Activated T-cell treated with anti-CD3 and anti-CD28 coated beads, Interleukin-2, amount 50 U/mL, for 72 hours (primary cell): Measurements from ENCODE around the gene AADACL3. TPM values are rescaled to one million over a fixed set of nuclear protein-coding genes. Genes with fewer than 3 reads are reported as not detected.
"Not testable (repeated sequence)": the region's sequence is repeated elsewhere in the genome, so short reads cannot be mapped to it uniquely, and the experiment has no call there.

Experiments used
- ATAC-seq, 2 donors: fragments of 150-1000 bp; cut with Tn5 transposase; replicated peaks in 1 of 2; 2 replicates each; pipeline ENCODE4 v1.10.0; 2021; ENCODE audit warnings: moderate library complexity in 2 of 2, mild to moderate bottlenecking in 1 of 2
- DNase-seq, 2 donors: peaks; one replicate each; pipeline ENCODE4 v3.0.0; 2021 to 2022; ENCODE audit warnings: mixed read lengths in 1 of 2
- H3K27ac Mint-ChIP-seq: one replicate; pipeline ENCODE4 v1.8.0; 2022; ENCODE audit warnings: mild to moderate bottlenecking, moderate library complexity, mixed read lengths
- H3K27me3 Mint-ChIP-seq: one replicate; pipeline ENCODE4 v1.8.0; 2022; ENCODE audit warnings: low read depth, mixed read lengths
- H3K36me3 Mint-ChIP-seq, 2 donors: one replicate each; pipeline ENCODE4 v1.8.0; 2022; ENCODE audit warnings: mixed read lengths in 2 of 2, mild to moderate bottlenecking in 1 of 2; ENCODE audit not compliant: insufficient read depth in 2 of 2
- H3K4me1 Mint-ChIP-seq: one replicate; pipeline ENCODE4 v1.8.0; 2022; ENCODE audit warnings: low read depth, mixed read lengths
- H3K4me3 Mint-ChIP-seq, 2 donors: one replicate each; pipeline ENCODE4 v1.8.0; 2022; ENCODE audit warnings: mild to moderate bottlenecking in 2 of 2, mixed read lengths in 2 of 2, moderate library complexity in 2 of 2
- H3K9me3 Mint-ChIP-seq, 2 donors: one replicate each; pipeline ENCODE4 v1.8.0; 2022; ENCODE audit warnings: mixed read lengths in 2 of 2
- total RNA-seq, 2 donors: library from RNA; stranded (reverse); gene quantifications; one replicate each; pipeline ENCODE4 v1.2.3, GENCODE V29; 2022

AADACL3 gene, protein sequence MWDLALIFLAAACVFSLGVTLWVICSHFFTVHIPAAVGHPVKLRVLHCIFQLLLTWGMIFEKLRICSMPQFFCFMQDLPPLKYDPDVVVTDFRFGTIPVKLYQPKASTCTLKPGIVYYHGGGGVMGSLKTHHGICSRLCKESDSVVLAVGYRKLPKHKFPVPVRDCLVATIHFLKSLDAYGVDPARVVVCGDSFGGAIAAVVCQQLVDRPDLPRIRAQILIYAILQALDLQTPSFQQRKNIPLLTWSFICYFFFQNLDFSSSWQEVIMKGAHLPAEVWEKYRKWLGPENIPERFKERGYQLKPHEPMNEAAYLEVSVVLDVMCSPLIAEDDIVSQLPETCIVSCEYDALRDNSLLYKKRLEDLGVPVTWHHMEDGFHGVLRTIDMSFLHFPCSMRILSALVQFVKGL
- total RNA-seq, result not detected

DNA sequence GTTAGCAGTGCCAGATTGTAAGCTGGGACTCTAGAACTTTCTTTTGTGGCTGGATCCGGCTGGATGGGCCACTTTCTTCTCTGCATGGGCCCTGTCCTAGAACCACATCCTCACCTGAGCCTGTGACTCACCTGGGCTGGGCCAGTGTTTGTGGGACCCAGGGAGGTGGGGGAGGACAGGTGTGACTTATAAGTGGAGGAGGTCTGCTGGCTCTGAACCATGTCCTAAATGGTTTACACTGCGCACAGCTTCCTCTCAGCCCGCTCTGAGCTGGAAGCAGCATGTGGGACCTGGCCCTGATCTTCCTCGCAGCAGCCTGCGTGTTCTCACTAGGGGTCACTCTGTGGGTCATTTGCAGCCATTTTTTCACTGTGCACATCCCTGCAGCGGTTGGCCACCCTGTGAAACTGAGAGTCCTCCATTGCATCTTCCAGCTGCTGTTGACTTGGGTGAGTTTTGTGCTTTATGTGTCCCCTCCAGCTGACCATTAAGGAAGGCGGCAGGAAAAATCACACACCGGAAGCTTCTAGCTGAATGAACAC lies at the start of gene AADACL3:
Gene AADACL3, plus strand, starts transcription at position 215 of the 542 bp plus-strand sequence. Its CDS starts 67 bp downstream, at position 282.
- Mint-ChIP-seq H3K27me3 (peaks cover 39% of the 10 kb centered on the region), H3K36me3 (no peaks in the 10 kb centered on the region), H3K4me3 (no peak within 1 kb of the TSS), H3K27ac (no peak within 1 kb of the TSS), H3K4me1 (no peaks in the 10 kb centered on the region), H3K9me3 (no peaks in the 10 kb centered on the region)
- DNase-seq, result no peak
- ATAC-seq, result no peak

DNA sequence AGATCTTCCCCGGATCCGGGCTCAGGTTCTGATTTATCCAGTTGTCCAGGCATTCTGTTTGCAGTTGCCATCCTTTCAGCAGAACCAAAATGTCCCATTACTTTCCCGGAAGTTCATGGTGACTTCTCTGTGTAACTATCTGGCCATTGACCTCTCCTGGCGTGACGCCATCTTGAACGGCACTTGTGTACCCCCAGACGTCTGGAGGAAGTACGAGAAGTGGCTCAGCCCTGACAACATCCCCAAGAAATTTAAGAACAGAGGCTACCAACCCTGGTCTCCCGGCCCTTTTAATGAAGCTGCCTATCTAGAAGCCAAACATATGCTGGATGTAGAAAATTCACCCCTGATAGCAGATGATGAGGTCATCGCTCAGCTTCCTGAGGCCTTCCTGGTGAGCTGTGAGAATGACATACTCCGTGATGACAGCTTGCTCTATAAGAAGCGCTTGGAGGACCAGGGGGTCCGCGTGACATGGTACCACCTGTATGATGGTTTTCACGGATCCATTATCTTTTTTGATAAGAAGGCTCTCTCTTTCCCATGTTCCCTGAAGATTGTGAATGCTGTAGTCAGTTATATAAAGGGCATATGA lies 49.7 kb upstream of the AADACL3 start:
- Mint-ChIP-seq H3K4me3 (no peak overlapping the region), H3K9me3 (peaks cover 0 to 8% of the 10 kb centered on the region in 2 donors), H3K27ac (no peak overlapping the region), H3K27me3 (peaks cover 2% of the 10 kb centered on the region), H3K36me3 (no peaks in the 10 kb centered on the region), H3K4me1 (no peaks in the 10 kb centered on the region)
- DNase-seq (no peak), ATAC-seq (no peak)

DNA sequence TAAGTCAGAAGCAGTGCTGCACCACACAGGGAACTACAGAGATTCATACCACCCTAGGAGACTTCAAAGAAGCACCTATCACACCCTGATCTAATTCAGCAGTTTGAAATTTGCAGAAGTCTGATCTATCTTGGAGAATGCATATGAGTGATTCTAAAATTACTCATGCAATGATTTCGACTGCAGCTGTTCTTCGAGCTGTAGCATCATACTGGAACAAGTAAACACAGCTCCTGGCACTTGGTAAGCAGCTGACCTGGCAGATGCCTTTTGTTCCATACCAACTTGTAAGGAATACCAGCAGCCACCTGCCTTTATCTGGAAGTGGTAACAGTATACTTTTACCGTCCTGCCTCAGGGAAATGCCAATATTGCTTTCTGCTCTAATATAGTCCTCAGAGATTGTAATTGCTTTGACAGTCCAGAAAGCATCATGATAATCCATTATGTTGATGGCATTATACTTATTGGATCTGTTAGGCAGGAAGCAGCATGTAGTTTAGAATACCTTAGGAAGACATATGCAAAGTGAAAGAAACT lies 46.3 kb upstream of the AADACL3 start:
- H3K4me1 Mint-ChIP-seq, result no peaks in the 10 kb centered on the region
- H3K27me3 Mint-ChIP-seq, result peaks cover 22% of the 10 kb centered on the region
- H3K9me3 Mint-ChIP-seq, result peaks cover 0 to 7% of the 10 kb centered on the region in 2 donors
- no peaks in the 10 kb centered on the region for H3K36me3 Mint-ChIP-seq
- DNase-seq, result no peak
- no peak overlapping the region for H3K27ac Mint-ChIP-seq
- H3K4me3 Mint-ChIP-seq, result no peak overlapping the region
- no peak for ATAC-seq

DNA sequence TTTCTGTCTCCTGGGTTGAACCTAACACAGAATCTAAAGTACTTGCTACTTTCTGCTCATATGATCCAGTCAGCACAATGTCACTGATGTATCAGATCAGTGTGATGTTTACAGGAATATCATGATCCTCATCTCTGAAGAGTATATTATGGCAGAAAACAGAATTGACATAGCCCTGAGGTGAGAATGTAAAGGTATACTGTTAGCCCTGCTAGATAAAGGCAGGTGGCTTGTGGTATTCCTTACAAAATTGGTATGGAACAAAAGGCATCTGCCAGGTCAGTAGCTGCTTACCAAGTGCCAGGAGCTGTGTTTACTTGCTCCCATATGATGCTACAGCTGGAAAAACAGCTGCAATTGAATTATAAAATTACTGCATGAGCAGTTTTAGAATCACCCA lies 41.6 kb upstream of the AADACL3 start:
- Mint-ChIP-seq H3K36me3 (no peaks in the 10 kb centered on the region), H3K27ac (no peak overlapping the region), H3K4me3 (no peak overlapping the region), H3K4me1 (no peaks in the 10 kb centered on the region), H3K9me3 (no peaks in the 10 kb centered on the region), H3K27me3 (peaks cover 28% of the 10 kb centered on the region)
- DNase-seq (no peak), ATAC-seq (no peak)

DNA sequence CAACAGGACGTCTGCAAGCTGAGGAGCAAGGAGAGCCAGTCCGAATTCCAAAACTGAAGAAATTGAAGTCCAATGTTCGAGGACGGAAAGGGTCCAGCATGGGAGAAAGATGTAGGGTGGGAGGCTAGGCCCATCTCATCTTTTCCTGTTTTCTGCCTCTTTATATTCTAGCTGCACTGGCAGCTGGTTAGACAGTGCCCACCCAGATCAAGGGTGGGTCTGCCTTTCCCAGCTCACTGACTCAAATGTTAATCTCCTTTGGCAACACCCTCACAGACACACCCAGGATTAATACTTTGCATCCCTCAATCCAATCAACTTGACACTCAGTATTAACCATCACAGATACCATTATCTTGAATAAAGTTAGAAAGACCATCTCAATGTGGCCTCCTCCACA lies 39.8 kb upstream of the AADACL3 start:
- not testable (repeated sequence) for DNase-seq, H3K36me3 Mint-ChIP-seq, H3K27ac Mint-ChIP-seq, H3K4me3 Mint-ChIP-seq, H3K4me1 Mint-ChIP-seq, H3K9me3 Mint-ChIP-seq, ATAC-seq
- peaks cover 40% of the 10 kb centered on the region for H3K27me3 Mint-ChIP-seq

DNA sequence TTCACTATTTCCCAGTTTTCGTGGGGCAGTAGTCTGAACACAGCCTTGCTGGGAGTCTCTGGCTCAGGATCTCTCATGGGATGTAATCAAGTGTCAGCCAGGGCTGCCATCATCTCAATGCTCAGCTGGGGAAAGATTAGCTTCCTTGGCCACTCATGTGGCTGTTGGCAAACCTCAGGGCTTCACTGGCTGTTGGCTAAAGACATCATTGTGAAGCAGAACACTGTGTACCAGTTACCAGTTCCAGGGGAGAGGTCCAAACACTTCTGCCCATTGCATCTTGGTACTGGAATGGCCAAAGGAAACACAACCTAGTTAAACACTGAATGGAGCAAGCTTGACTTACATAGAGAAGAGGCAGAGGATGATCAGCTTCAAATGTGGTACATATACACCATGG lies 38.3 kb upstream of the AADACL3 start:
- no peak overlapping the region for H3K4me3 Mint-ChIP-seq
- H3K27me3 Mint-ChIP-seq, result peaks cover 31% of the 10 kb centered on the region
- ATAC-seq (no peak), DNase-seq (no peak)
- H3K27ac Mint-ChIP-seq, result no peak overlapping the region
- H3K36me3 Mint-ChIP-seq, result no peaks in the 10 kb centered on the region
- no peaks in the 10 kb centered on the region for H3K4me1 Mint-ChIP-seq
- peaks cover 0 to 3% of the 10 kb centered on the region in 2 donors for H3K9me3 Mint-ChIP-seq

DNA sequence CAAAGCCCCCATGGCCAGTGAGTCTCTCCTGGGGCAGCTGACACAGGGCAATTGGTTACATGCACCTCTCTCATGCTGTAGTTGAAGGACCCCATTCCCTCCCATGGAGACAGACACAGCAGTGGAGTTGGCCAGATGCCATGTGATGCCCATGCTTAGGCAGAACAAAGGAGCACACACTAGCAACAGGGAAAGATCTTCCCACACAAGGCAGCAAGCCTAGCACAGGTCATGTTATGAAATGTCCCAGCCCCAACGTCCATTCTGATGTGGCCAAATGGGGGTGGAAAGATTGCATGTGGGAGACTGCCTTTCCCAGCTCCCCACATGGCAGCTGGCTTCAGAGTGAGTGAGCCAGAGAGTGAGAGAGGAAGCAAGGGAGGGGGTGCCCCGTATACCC lies 37.6 kb upstream of the AADACL3 start:
- Mint-ChIP-seq H3K36me3 (no peaks in the 10 kb centered on the region), H3K4me3 (no peak overlapping the region), H3K27me3 (peaks cover 37% of the 10 kb centered on the region), H3K4me1 (no peaks in the 10 kb centered on the region), H3K27ac (no peak overlapping the region), H3K9me3 (peaks cover 0 to 3% of the 10 kb centered on the region in 2 donors)
- DNase-seq, result no peak
- no peak for ATAC-seq

DNA sequence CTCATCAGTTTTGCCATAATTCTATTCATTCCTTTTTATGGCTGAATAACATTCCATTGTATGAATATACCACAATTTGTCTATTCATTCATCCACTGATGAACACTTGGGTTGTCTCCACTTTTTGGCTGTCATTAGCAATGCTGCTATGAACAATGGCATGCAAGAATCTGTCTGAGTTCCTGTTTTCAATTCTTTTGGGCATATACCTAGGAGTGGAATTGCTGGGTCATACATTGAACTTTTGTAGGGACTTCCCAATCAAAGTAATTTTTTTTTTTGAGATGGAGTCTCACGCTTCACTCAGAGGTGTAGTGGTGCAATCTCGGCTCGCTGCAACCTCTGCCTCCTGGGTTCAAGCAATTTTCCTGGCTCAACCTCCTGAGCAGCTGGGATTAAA lies 37.1 kb upstream of the AADACL3 start:
- Mint-ChIP-seq H3K27ac (no peak overlapping the region), H3K36me3 (no peaks in the 10 kb centered on the region), H3K4me3 (no peak overlapping the region), H3K4me1 (no peaks in the 10 kb centered on the region), H3K9me3 (peaks cover 0 to 3% of the 10 kb centered on the region in 2 donors), H3K27me3 (peaks cover 40% of the 10 kb centered on the region)
- ATAC-seq (no peak), DNase-seq (no peak)

DNA sequence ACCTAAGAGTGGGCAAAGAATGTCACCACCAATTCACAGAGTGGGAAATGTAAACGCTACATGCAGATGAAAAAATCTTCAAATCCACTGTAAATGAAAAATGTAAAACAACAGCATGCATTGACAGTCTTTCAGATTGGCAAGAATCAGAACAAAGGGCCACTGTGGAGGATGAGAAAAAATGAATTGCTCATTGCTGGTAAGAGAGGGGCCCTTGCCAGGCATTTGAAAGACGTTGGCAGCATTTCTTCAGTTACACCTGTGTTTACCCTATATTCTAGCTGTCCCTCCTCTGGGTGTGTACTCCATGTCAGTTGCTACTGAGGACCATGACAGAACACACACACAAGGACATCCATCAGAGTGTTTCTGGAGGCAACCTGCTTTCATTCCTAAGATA lies 25.8 kb upstream of the AADACL3 start:
- H3K9me3 Mint-ChIP-seq, result no peaks in the 10 kb centered on the region
- H3K27me3 Mint-ChIP-seq, result peaks cover 36% of the 10 kb centered on the region
- ATAC-seq, result no peak
- H3K27ac Mint-ChIP-seq, result no peak overlapping the region
- no peaks in the 10 kb centered on the region for H3K36me3 Mint-ChIP-seq
- DNase-seq, result no peak
- no peak overlapping the region for H3K4me3 Mint-ChIP-seq
- no peaks in the 10 kb centered on the region for H3K4me1 Mint-ChIP-seq

DNA sequence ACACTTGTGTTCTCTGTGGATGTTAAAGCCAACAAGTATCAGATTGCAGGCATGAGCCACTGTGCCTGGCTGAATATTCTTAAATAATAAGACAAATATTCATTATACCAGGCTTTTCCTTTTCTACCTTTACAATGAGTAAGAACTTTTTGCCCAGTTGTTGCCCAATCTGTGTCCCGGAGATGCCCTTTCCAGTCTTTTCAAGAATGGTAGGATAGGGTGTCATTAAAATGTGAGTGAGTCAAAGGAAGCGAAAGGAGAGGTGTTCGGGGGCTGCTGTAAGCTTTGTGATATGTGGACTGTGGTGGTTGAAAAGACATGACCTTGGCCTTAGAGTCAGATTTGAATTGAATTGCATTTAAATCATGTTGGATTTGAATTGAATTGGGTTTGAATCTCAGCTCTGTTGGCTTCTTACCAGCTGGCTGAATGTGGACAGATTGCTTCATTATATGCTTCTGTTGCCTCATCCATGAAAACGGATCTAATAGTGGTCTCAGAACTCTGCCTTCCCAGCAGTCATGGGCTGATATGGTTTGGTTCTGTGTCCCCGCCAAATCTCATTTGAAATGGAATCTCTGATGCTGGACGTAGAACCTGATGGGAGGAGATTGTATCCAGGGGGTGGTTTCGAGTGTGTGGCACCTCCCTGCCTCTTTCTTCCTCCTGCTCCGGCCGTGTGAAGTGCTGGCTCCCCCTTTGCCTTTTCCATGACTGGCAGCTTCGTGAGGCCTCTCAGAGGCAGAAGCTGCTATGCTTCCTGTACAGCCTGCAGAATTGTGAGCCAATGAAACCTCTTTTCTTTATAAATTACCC lies 22.7 kb upstream of the AADACL3 start:
- H3K27ac Mint-ChIP-seq, result no peak overlapping the region
- no peaks in the 10 kb centered on the region for H3K4me1 Mint-ChIP-seq
- no peaks in the 10 kb centered on the region for H3K36me3 Mint-ChIP-seq
- ATAC-seq, result no peak
- no peak for DNase-seq
- no peak overlapping the region for H3K4me3 Mint-ChIP-seq
- peaks cover 39% of the 10 kb centered on the region for H3K27me3 Mint-ChIP-seq
- H3K9me3 Mint-ChIP-seq, result no peaks in the 10 kb centered on the region

DNA sequence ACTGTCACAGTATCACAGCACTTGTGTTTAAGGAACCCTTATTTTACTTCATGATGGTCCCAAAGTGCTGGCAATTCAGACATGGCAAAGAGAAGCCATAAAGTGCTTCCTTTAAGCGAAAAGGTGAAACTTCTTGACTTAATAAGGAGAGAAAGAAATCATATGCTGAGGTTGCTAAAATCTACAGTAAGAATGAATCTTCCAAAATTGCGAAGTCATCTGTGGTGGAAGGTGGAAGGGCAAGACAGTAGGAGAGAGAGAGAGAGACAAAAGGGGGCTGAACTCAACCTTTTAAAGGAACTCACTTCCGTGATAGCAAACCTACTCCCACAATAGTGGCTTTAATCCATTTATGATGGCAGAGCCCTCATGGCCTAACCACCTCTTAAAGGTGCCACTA lies 19.3 kb upstream of the AADACL3 start:
- no peak for DNase-seq
- Mint-ChIP-seq H3K36me3 (peaks cover 0 to 2% of the 10 kb centered on the region in 2 donors), H3K27me3 (peaks cover 60% of the 10 kb centered on the region), H3K27ac (no peak overlapping the region), H3K9me3 (peaks cover 0 to 4% of the 10 kb centered on the region in 2 donors), H3K4me1 (no peaks in the 10 kb centered on the region), H3K4me3 (no peak overlapping the region)
- ATAC-seq, result no peak

DNA sequence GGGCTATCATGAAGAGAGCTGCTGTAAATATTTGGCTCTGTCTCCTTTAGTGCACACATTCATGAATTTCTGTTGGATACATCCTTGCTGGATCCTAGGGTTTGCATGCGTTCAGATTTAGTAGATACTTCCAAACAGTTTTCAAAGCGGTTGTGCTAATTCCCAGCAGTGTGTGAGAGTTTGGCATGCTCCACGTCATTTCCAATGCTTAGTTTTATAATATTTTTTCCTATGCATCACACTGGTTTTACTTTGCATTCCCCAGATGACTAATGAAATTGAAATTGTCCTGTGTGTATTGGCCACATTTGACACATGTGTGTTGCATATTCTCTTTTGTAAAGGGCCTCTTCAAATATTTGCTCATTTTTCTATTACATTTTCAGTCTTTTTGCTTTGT lies 18.5 kb upstream of the AADACL3 start:
- Mint-ChIP-seq H3K27me3 (peaks cover 53% of the 10 kb centered on the region), H3K36me3 (peaks cover 0 to 2% of the 10 kb centered on the region in 2 donors), H3K4me1 (no peaks in the 10 kb centered on the region), H3K9me3 (peaks cover 0 to 4% of the 10 kb centered on the region in 2 donors), H3K27ac (no peak overlapping the region), H3K4me3 (no peak overlapping the region)
- ATAC-seq (no peak), DNase-seq (no peak)
